Central memory CD8-positive, alpha-beta T cell (primary cell): ENCODE results near the gene STEAP3.

Source experiments
- ATAC-seq: fragments of 150-1000 bp; cut with Tn5 transposase; replicated peaks from 2 replicates; pipeline ENCODE4 v1.10.0; 2022; ENCODE audit warnings: mild to moderate bottlenecking, moderate FRiP score, moderate number of reproducible peaks; ENCODE audit not compliant: poor library complexity, severe bottlenecking; ENCODE audit errors: extremely low read depth
- DNase-seq, 2 donors: peaks; one replicate each; pipeline ENCODE4 v3.0.0; 2021; ENCODE audit warnings: low spot score in 2 of 2
- H3K27ac Mint-ChIP-seq: one replicate; pipeline ENCODE4 v1.8.0; 2022; ENCODE audit warnings: low read depth, mild to moderate bottlenecking, moderate library complexity, mixed read lengths
- H3K27me3 Mint-ChIP-seq: one replicate; pipeline ENCODE4 v1.8.0; 2022; ENCODE audit warnings: mixed read lengths
- H3K36me3 Mint-ChIP-seq: one replicate; pipeline ENCODE4 v1.8.0; 2022; ENCODE audit warnings: mild to moderate bottlenecking, moderate library complexity, mixed read lengths; ENCODE audit not compliant: insufficient read depth
- H3K4me1 Mint-ChIP-seq: one replicate; pipeline ENCODE4 v1.8.0; 2022; ENCODE audit warnings: mixed read lengths
- H3K4me3 Mint-ChIP-seq: one replicate; pipeline ENCODE4 v1.8.0; 2022; ENCODE audit warnings: mild to moderate bottlenecking, moderate library complexity, mixed read lengths
- H3K9me3 Mint-ChIP-seq: one replicate; pipeline ENCODE4 v1.8.0; 2022; ENCODE audit warnings: mixed read lengths

Gene STEAP3

DNA sequence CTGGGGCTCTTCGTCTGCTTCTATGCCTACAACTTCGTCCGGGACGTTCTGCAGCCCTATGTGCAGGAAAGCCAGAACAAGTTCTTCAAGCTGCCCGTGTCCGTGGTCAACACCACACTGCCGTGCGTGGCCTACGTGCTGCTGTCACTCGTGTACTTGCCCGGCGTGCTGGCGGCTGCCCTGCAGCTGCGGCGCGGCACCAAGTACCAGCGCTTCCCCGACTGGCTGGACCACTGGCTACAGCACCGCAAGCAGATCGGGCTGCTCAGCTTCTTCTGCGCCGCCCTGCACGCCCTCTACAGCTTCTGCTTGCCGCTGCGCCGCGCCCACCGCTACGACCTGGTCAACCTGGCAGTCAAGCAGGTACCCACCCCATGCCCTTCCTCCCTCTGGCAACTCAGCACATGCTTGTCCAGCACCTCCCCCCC, 24.2 kb downstream of the STEAP3 start:
- H3K9me3 Mint-ChIP-seq = no peaks in the 10 kb centered on the region
- ATAC-seq = no peak
- DNase-seq = no peak
- no peak overlapping the region for H3K27ac Mint-ChIP-seq
- H3K27me3 Mint-ChIP-seq = peaks cover 47% of the 10 kb centered on the region
- H3K36me3 Mint-ChIP-seq = no peaks in the 10 kb centered on the region
- no peaks in the 10 kb centered on the region for H3K4me1 Mint-ChIP-seq
- no peak overlapping the region for H3K4me3 Mint-ChIP-seq

DNA sequence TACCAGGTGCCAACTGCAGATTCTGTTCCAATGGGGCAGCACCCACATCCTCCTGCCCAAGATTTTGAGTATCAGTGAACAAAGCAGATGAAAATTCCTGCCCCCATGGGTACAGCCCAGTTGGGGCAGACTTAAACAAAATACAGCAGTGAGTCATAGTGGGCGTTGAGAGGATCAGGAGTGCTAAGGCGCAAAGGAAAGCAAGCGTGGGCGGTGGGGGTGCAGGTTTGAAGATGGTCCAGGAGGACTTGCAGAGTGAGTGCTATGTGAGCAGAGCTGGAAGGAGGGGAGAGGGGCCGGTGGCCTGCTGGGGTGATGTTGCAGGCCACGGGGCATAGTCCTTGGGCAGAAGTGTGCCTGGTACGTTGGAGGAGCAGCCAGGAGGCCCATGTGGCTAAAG, 24.7 kb downstream of the STEAP3 start:
- Mint-ChIP-seq H3K9me3 (no peaks in the 10 kb centered on the region), H3K27me3 (peaks cover 49% of the 10 kb centered on the region), H3K36me3 (no peaks in the 10 kb centered on the region), H3K4me3 (no peak overlapping the region), H3K4me1 (no peaks in the 10 kb centered on the region), H3K27ac (no peak overlapping the region)
- ATAC-seq = no peak
- no peak for DNase-seq

DNA sequence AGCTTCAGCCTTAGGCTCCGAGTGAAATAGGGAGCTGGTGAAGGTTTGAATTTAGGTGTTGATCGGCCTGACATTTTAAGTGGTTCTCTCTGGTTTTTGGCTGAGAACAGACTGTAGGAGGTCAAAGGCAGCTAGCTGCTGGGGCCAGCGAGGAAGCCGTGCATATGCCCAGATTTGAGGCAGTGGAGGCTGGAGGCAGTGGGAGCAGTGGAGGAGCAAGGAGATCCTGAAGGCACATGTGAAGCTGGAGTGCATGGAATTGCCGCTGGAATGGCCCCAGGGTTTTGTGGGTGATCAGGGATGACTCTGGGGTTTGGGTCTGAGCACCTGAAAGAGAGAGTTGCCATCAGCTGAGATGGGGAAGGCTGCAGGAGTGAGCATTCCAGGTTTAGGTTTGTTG, 25.1 kb downstream of the STEAP3 start:
- Mint-ChIP-seq H3K27ac (no peak overlapping the region), H3K4me1 (no peaks in the 10 kb centered on the region), H3K36me3 (no peaks in the 10 kb centered on the region), H3K9me3 (no peaks in the 10 kb centered on the region), H3K27me3 (peaks cover 49% of the 10 kb centered on the region), H3K4me3 (no peak overlapping the region)
- ATAC-seq (no peak), DNase-seq (no peak)

- Mint-ChIP-seq H3K4me3 (no peak overlapping the region), H3K9me3 (no peaks in the 10 kb centered on the region), H3K27ac (no peak overlapping the region), H3K4me1 (no peaks in the 10 kb centered on the region), H3K27me3 (peaks cover 49% of the 10 kb centered on the region), H3K36me3 (no peaks in the 10 kb centered on the region)
- DNase-seq (no peak), ATAC-seq (no peak)
Observed at GRCh38 chr2:119249311-119249710, 25.7 kb downstream of the STEAP3 start.

DNA sequence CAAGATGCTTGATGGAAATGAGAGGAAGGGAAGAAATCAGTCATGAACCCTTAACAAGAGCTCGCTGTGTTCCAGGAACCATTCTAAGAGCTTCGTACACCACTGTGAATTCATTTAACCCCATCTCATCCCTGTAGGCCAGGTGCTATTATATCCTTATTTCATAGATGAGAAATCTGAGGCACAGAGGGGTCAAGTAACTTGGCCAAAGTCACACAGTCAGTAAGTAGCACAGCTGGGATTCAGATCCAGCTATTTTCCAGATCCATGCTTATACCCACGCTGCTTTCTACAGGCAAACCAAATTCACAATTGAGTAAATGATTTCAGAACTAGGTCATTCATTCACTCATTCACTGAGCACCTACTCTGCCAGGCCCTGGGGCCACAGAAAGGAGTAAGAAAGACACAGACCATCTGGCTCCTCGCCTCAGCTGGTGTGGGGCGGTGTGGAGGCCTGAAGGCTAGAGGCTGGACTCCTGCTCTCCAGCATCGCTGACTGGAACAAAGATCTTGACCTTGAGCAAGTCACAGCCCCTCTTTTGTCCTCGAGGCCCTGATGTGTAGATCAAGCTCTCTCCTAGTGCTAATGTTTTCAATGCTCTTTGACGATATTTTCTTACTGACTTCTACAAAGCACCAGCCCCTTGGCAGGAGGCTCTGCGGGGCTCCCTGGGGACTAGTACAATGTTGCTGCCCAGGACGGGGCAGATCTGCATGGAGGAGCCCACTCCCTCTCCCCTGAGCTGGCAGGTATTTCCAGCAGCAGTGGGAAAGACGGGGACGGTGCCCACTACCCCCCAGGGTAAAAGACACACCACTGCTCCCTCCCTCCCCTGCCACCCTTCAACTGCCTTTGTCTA, 26.5 kb downstream of the STEAP3 start:
- Mint-ChIP-seq H3K4me1 (no peaks in the 10 kb centered on the region), H3K27me3 (peaks cover 49% of the 10 kb centered on the region), H3K4me3 (no peak overlapping the region), H3K27ac (no peak overlapping the region), H3K9me3 (no peaks in the 10 kb centered on the region), H3K36me3 (no peaks in the 10 kb centered on the region)
- DNase-seq = no peak
- ATAC-seq = no peak

DNA sequence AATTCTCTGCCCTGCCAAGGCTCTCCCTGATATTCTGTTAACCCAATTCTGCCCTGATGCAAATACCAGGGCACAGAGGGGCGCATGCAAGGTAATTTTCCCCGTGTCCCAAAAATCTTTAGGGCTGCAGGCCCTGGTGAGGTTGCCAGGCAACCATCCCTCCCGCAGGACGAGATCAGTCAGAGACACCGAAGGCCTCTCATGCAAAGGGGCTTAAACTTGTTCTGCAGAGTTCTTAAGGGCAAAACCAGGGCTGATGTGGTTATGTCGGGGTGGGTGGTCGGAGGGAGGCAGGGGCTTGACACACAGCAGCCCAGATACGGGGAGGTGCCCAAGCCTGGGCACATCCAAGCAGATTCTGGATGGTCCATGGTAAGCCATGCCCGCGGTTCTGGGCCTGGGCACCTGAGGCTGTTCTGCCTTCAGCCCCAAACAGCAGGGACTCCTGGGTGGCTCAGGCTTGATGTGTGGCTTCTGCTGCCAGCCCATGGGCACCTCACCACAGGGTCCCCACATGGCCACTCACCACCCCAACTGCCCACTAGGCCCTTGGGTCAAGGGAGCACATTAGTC, 27.2 kb downstream of the STEAP3 start:
- no peaks in the 10 kb centered on the region for H3K9me3 Mint-ChIP-seq
- DNase-seq (no peak), ATAC-seq (no peak)
- H3K27me3 Mint-ChIP-seq = peaks cover 49% of the 10 kb centered on the region
- no peak overlapping the region for H3K27ac Mint-ChIP-seq
- no peaks in the 10 kb centered on the region for H3K4me1 Mint-ChIP-seq
- no peaks in the 10 kb centered on the region for H3K36me3 Mint-ChIP-seq
- no peak overlapping the region for H3K4me3 Mint-ChIP-seq

DNA sequence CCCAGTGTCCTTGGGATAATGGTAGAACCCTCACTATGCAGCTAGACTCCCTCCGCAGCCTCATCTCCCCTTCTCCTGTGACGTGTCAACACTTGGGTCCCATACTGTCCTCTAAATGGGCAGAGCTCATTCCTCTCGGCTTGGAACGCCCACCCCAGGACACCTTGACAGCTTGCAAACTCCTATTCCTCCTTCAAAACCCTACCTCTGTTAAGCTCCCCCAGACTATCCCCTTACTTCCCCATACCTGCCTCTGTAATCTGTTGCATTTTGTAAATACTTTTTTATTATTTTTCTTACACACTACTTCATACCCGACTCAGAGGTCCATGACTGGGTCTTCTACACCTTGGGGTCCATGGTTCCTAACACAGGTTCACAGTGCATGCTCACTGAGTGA, 28.0 kb downstream of the STEAP3 start:
- Mint-ChIP-seq H3K27me3 (peaks cover 49% of the 10 kb centered on the region), H3K9me3 (no peaks in the 10 kb centered on the region), H3K4me3 (no peak overlapping the region), H3K27ac (no peak overlapping the region), H3K36me3 (no peaks in the 10 kb centered on the region), H3K4me1 (no peaks in the 10 kb centered on the region)
- ATAC-seq (no peak), DNase-seq (no peak)

GRCh38 chr2:119252186-119253113, 28.8 kb downstream of the STEAP3 start:
- Mint-ChIP-seq H3K27me3 (peaks cover 49% of the 10 kb centered on the region), H3K9me3 (no peaks in the 10 kb centered on the region), H3K4me1 (no peaks in the 10 kb centered on the region), H3K36me3 (no peaks in the 10 kb centered on the region), H3K4me3 (no peak overlapping the region), H3K27ac (no peak overlapping the region)
- DNase-seq = no peak
- ATAC-seq = no peak

DNA sequence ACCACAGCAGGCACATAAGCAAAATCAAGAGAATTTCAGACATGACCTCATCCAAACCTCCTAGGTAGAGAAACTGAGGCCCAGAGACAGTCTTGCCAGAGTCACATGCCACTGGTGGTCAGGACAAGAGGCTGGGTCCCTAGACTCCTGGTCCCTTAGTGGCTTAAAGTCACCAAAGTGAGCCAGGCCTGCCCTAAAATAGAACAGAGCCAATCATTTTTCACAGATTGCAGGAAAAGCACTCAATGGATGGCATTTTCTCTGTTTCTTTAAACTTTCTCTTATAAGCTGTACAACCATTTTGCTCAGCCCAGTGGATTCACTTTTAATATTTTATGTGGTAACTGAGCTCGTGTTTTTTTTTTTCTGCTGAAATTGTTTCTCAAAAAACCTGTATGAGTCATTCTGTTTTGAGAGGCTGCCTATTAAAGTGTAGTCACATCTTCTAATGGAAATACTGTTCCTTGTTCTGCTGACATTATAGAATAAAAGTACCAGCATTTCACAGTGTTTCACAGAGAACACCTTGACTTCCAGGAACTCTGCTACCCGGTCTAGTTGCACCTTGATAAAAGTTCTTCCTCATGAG, 29.6 kb downstream of the STEAP3 start:
- H3K27ac Mint-ChIP-seq = no peak overlapping the region
- H3K9me3 Mint-ChIP-seq = no peaks in the 10 kb centered on the region
- peaks cover 46% of the 10 kb centered on the region for H3K27me3 Mint-ChIP-seq
- no peaks in the 10 kb centered on the region for H3K4me1 Mint-ChIP-seq
- H3K4me3 Mint-ChIP-seq = no peak overlapping the region
- no peak for ATAC-seq
- DNase-seq = no peak
- H3K36me3 Mint-ChIP-seq = no peaks in the 10 kb centered on the region

- Mint-ChIP-seq H3K4me3 (no peak overlapping the region), H3K4me1 (no peaks in the 10 kb centered on the region), H3K36me3 (no peaks in the 10 kb centered on the region), H3K9me3 (no peaks in the 10 kb centered on the region), H3K27ac (no peak overlapping the region), H3K27me3 (peaks cover 38% of the 10 kb centered on the region)
- ATAC-seq (no peak), DNase-seq (no peak)
Observed at GRCh38 chr2:119253760-119254600, 30.3 kb downstream of the STEAP3 start.

GRCh38 chr2:119254601-119255080, 31.0 kb downstream of the STEAP3 start:
- Mint-ChIP-seq H3K4me3 (no peak overlapping the region), H3K9me3 (no peaks in the 10 kb centered on the region), H3K4me1 (no peaks in the 10 kb centered on the region), H3K27ac (no peak overlapping the region), H3K36me3 (no peaks in the 10 kb centered on the region), H3K27me3 (peaks cover 32% of the 10 kb centered on the region)
- no peak for DNase-seq
- no peak for ATAC-seq
